ENCODE data around the gene PCSK9.

The PCSK9 gene

GRCh38 chr1:55039342-55040082 lies at the start of gene PCSK9:
Gene PCSK9, plus strand, starts transcription at chr1:55039548. Its CDS starts 290 bp downstream, at chr1:55039838.
- peak in 2 of 42 donors; percentile 31 to 38 for DNase-seq
- intact Hi-C loops (cut with DNase I): no loop called here

GRCh38 chr1:54989968-54990810 lies 49.2 kb upstream of the PCSK9 start:
- intact Hi-C loops (cut with DNase I): no loop called here
- no peak for DNase-seq

- no peak for DNase-seq
- intact Hi-C loops (cut with DNase I): no loop called here
Measured at GRCh38 chr1:54990916-54991315, 48.4 kb upstream of the PCSK9 start.

- DNase-seq: no peak
Measured at GRCh38 chr1:54991939-54992338, 47.4 kb upstream of the PCSK9 start.

GRCh38 chr1:54993140-54993539 lies 46.2 kb upstream of the PCSK9 start:
- no peak for DNase-seq
- intact Hi-C loops (cut with DNase I): no loop called here

More at GRCh38 chr1:54991939-54992338, 47.4 kb upstream of the PCSK9 start:
- intact Hi-C loops (cut with DNase I): no loop called here

GRCh38 chr1:54994355-54994990 lies 44.9 kb upstream of the PCSK9 start:
- DNase-seq: no peak
- intact Hi-C loops (cut with DNase I): no loop called here

- intact Hi-C loops (cut with DNase I): no loop called here
- no peak for DNase-seq
Measured at GRCh38 chr1:54995013-54995760, 44.2 kb upstream of the PCSK9 start.

GRCh38 chr1:54995835-54996234 lies 43.5 kb upstream of the PCSK9 start:
- intact Hi-C loops (cut with DNase I): loop anchor here (2.0 kb wide), 1 partner anchor 51 kb away; no protein-coding TSS in a partner anchor
- DNase-seq: no peak

GRCh38 chr1:54996359-54996868 lies 42.9 kb upstream of the PCSK9 start:
- intact Hi-C loops (cut with DNase I): loop anchor here (2.0 kb wide), 1 partner anchor 52 kb away; no protein-coding TSS in a partner anchor
- peak in 41 of 42 donors; percentile 45 to 89 (median 77) for DNase-seq

GRCh38 chr1:54996869-54997710 lies 42.3 kb upstream of the PCSK9 start:
- intact Hi-C loops (cut with DNase I): loop anchor here (2.0 kb wide), 1 partner anchor 52 kb away; no protein-coding TSS in a partner anchor
- DNase-seq: no peak

GRCh38 chr1:54997711-54997986 lies 41.7 kb upstream of the PCSK9 start:
- intact Hi-C loops (cut with DNase I): loop anchor here (2.0 kb wide), 1 partner anchor 53 kb away; no protein-coding TSS in a partner anchor
- no peak for DNase-seq

GRCh38 chr1:54998100-54998499 lies 41.2 kb upstream of the PCSK9 start:
- intact Hi-C loops (cut with DNase I): no loop called here
- no peak for DNase-seq

- DNase-seq: no peak
- intact Hi-C loops (cut with DNase I): no loop called here
Measured at GRCh38 chr1:54998677-54999076, 40.7 kb upstream of the PCSK9 start, which contains the start of gene BSND. Gene BSND, plus strand, starts transcription at chr1:54998933. Its CDS starts 254 bp downstream, at chr1:54999187.

GRCh38 chr1:55000110-55001085 lies 39.0 kb upstream of the PCSK9 start:
- no peak for DNase-seq
- intact Hi-C loops (cut with DNase I): no loop called here

- DNase-seq: no peak
- intact Hi-C loops (cut with DNase I): no loop called here
Measured at GRCh38 chr1:55001311-55001710, 38.0 kb upstream of the PCSK9 start.

GRCh38 chr1:55002686-55003085 lies 36.7 kb upstream of the PCSK9 start:
- intact Hi-C loops (cut with DNase I): no loop called here
- no peak for DNase-seq

All from head of caudate nucleus (tissue), 42 donors.